ENCODE measurements around the gene SETX.

SETX gene

GRCh38 chr9:132230605-132231004 lies 124.2 kb downstream of the SETX start:
- CTCF ChIA-PET: interaction anchor here (1.6 to 2.4 kb wide), 2 partner anchors 8 to 62 kb away, joined by 4 to 6 read pairs; no protein-coding TSS in a partner anchor
- Histone ChIP-seq H3K36me3 (ENCODE audit: control insufficient read depth in 4 of 4, insufficient read depth in 4 of 4, low read length in 3 of 4) (no peaks in the 10 kb centered on the region), H3K4me3 (ENCODE audit: control insufficient read depth in 1 of 7, extremely low read depth in 1 of 7, insufficient read depth in 4 of 7, low read depth in 2 of 7, low read length in 6 of 7) (no peak overlapping the region), H3K4me1 (ENCODE audit: control extremely low read depth in 1 of 4, control insufficient read depth in 4 of 4, insufficient read depth in 4 of 4, low read length in 3 of 4) (no peaks in the 10 kb centered on the region), H3K9me3 (ENCODE audit: control extremely low read depth in 1 of 5, control insufficient read depth in 4 of 5, insufficient read depth in 2 of 5, low read depth in 1 of 5, low read length in 4 of 5) (no peaks in the 10 kb centered on the region), H3K27me3 (replicated peaks in 2 of 5; ENCODE audit: control insufficient read depth in 4 of 5, insufficient read depth in 5 of 5, low read length in 4 of 5) (peaks cover 0 to 6% (median 0%) of the 10 kb centered on the region in 5 experiments), H3K27ac (ENCODE audit: insufficient read depth in 1 of 2, low read depth in 1 of 2, low read length in 2 of 2, poor library complexity in 1 of 2, severe bottlenecking in 2 of 2) (no peak overlapping the region)
- 100% methylated on average over 1 of the region's 4 CpGs for WGBS (ENCODE audit: insufficient coverage)
- POLR2A ChIA-PET: interaction anchor here (0.5 kb wide), 1 partner anchor 123 kb away, joined by 4 read pairs; no protein-coding TSS in a partner anchor
- no peak for DNase-seq

GRCh38 chr9:132228062-132228461 lies 126.7 kb downstream of the SETX start:
- no peaks in the 10 kb centered on the region for H3K4me1 ChIP-seq (ENCODE audit: control extremely low read depth in 1 of 4, control insufficient read depth in 4 of 4, insufficient read depth in 4 of 4, low read length in 3 of 4)
- CTCF ChIA-PET: interaction anchor here (0.9 to 2.1 kb wide), 2 partner anchors 8 to 20 kb away, joined by 3 to 7 read pairs; no protein-coding TSS in a partner anchor
- WGBS (ENCODE audit: insufficient coverage): 71% methylated on average over 12 of the region's 12 CpGs
- POLR2A ChIA-PET: no interaction called here
- no peak overlapping the region for H3K27ac ChIP-seq (ENCODE audit: insufficient read depth in 1 of 2, low read depth in 1 of 2, low read length in 2 of 2, poor library complexity in 1 of 2, severe bottlenecking in 2 of 2)
- peaks cover 0 to 4% (median 0%) of the 10 kb centered on the region in 5 experiments for H3K27me3 ChIP-seq (replicated peaks in 2 of 5; ENCODE audit: control insufficient read depth in 4 of 5, insufficient read depth in 5 of 5, low read length in 4 of 5)
- no peak overlapping the region for H3K4me3 ChIP-seq (ENCODE audit: control insufficient read depth in 1 of 7, extremely low read depth in 1 of 7, insufficient read depth in 4 of 7, low read depth in 2 of 7, low read length in 6 of 7)
- H3K36me3 ChIP-seq (ENCODE audit: control insufficient read depth in 4 of 4, insufficient read depth in 4 of 4, low read length in 3 of 4): no peaks in the 10 kb centered on the region
- no peak for DNase-seq
- no peaks in the 10 kb centered on the region for H3K9me3 ChIP-seq (ENCODE audit: control extremely low read depth in 1 of 5, control insufficient read depth in 4 of 5, insufficient read depth in 2 of 5, low read depth in 1 of 5, low read length in 4 of 5)

DNA sequence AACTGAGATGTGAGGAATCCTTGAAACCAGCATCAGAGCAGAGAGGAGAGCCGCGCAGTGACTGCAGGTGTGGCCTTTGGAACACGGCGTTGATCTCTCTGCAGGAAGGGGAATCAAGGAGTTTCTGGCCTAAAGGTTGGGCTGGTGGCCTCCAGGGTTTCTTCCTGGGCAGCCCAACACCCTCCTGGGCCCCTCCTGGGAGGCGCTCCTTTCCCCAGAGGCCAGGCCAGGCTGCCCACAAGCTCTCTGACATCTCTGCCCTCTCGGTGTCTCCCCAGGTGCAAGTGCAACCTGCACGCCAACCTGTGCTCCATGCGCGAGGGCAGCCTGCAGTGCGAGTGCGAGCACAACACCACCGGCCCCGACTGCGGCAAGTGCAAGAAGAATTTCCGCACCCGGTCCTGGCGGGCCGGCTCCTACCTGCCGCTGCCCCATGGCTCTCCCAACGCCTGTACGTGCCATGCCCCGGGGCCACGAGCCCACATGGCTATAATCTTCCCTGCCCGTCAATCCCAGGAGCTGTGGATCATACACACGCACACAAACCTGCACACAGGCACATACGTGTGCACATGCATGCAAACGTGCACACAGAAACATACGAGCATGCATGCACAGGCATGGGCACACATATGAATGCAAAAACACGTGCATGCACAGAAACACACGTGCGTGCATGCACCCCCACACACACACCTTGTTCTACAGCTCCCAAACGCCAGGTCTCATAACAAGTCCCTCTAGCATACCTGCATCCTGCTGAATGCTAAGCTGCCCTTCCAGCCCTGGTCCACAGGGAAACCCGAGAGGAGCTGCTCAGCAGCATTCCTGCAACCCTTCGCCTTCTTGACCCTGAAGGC lies 128.0 kb downstream of the SETX start:
- H3K27ac ChIP-seq (ENCODE audit: insufficient read depth in 1 of 2, low read depth in 1 of 2, low read length in 2 of 2, poor library complexity in 1 of 2, severe bottlenecking in 2 of 2): no peak overlapping the region
- CTCF ChIA-PET: interaction anchor here (2.1 kb wide), 1 partner anchor 10 kb away, joined by 7 read pairs; no protein-coding TSS in a partner anchor
- POLR2A ChIA-PET: no interaction called here
- H3K27me3 ChIP-seq (replicated peaks in 2 of 5; ENCODE audit: control insufficient read depth in 4 of 5, insufficient read depth in 5 of 5, low read length in 4 of 5): peaks cover 0 to 4% (median 0%) of the 10 kb centered on the region in 5 experiments
- no peaks in the 10 kb centered on the region for H3K4me1 ChIP-seq (ENCODE audit: control extremely low read depth in 1 of 4, control insufficient read depth in 4 of 4, insufficient read depth in 4 of 4, low read length in 3 of 4)
- 91% methylated on average over 34 of the region's 34 CpGs for WGBS (ENCODE audit: insufficient coverage)
- no peaks in the 10 kb centered on the region for H3K36me3 ChIP-seq (ENCODE audit: control insufficient read depth in 4 of 4, insufficient read depth in 4 of 4, low read length in 3 of 4)
- no peak for DNase-seq
- H3K4me3 ChIP-seq (ENCODE audit: control insufficient read depth in 1 of 7, extremely low read depth in 1 of 7, insufficient read depth in 4 of 7, low read depth in 2 of 7, low read length in 6 of 7): no peak overlapping the region
- no peaks in the 10 kb centered on the region for H3K9me3 ChIP-seq (ENCODE audit: control extremely low read depth in 1 of 5, control insufficient read depth in 4 of 5, insufficient read depth in 2 of 5, low read depth in 1 of 5, low read length in 4 of 5)

- no peaks in the 10 kb centered on the region for H3K9me3 ChIP-seq (ENCODE audit: control extremely low read depth in 1 of 5, control insufficient read depth in 4 of 5, insufficient read depth in 2 of 5, low read depth in 1 of 5, low read length in 4 of 5)
- CTCF ChIA-PET: interaction anchor here (2.0 kb wide), 1 partner anchor 14 kb away, joined by 7 read pairs; no protein-coding TSS in a partner anchor
- H3K4me3 ChIP-seq (ENCODE audit: control insufficient read depth in 1 of 7, extremely low read depth in 1 of 7, insufficient read depth in 4 of 7, low read depth in 2 of 7, low read length in 6 of 7): no peak overlapping the region
- no peak overlapping the region for H3K27ac ChIP-seq (ENCODE audit: insufficient read depth in 1 of 2, low read depth in 1 of 2, low read length in 2 of 2, poor library complexity in 1 of 2, severe bottlenecking in 2 of 2)
- H3K4me1 ChIP-seq (ENCODE audit: control extremely low read depth in 1 of 4, control insufficient read depth in 4 of 4, insufficient read depth in 4 of 4, low read length in 3 of 4): peaks cover 0 to 5% (median 0%) of the 10 kb centered on the region in 4 experiments
- POLR2A ChIA-PET: no interaction called here
- H3K36me3 ChIP-seq (ENCODE audit: control insufficient read depth in 4 of 4, insufficient read depth in 4 of 4, low read length in 3 of 4): no peaks in the 10 kb centered on the region
- DNase-seq: no peak
- H3K27me3 ChIP-seq (replicated peaks in 2 of 5; ENCODE audit: control insufficient read depth in 4 of 5, insufficient read depth in 5 of 5, low read length in 4 of 5): peaks cover 0 to 4% (median 0%) of the 10 kb centered on the region in 5 experiments
- WGBS (ENCODE audit: insufficient coverage): 84% methylated on average over 2 of the region's 3 CpGs
Measured at GRCh38 chr9:132224645-132225044, 130.1 kb downstream of the SETX start.

- 100% methylated on average over 3 of the region's 6 CpGs for WGBS (ENCODE audit: insufficient coverage)
- no peak for DNase-seq
- H3K36me3 ChIP-seq (ENCODE audit: control insufficient read depth in 4 of 4, insufficient read depth in 4 of 4, low read length in 3 of 4): no peaks in the 10 kb centered on the region
- no peak overlapping the region for H3K4me3 ChIP-seq (ENCODE audit: control insufficient read depth in 1 of 7, extremely low read depth in 1 of 7, insufficient read depth in 4 of 7, low read depth in 2 of 7, low read length in 6 of 7)
- ChIA-PET CTCF (interaction anchor here (1.3 kb wide), 1 partner anchor 14 kb away, joined by 3 read pairs; no protein-coding TSS in a partner anchor), POLR2A (no interaction called here)
- peaks cover 0 to 10% (median 2%) of the 10 kb centered on the region in 4 experiments for H3K4me1 ChIP-seq (ENCODE audit: control extremely low read depth in 1 of 4, control insufficient read depth in 4 of 4, insufficient read depth in 4 of 4, low read length in 3 of 4)
- peaks cover 0 to 1% (median 0%) of the 10 kb centered on the region in 5 experiments for H3K27me3 ChIP-seq (replicated peaks in 2 of 5; ENCODE audit: control insufficient read depth in 4 of 5, insufficient read depth in 5 of 5, low read length in 4 of 5)
- H3K27ac ChIP-seq (ENCODE audit: insufficient read depth in 1 of 2, low read depth in 1 of 2, low read length in 2 of 2, poor library complexity in 1 of 2, severe bottlenecking in 2 of 2): no peak overlapping the region
- no peaks in the 10 kb centered on the region for H3K9me3 ChIP-seq (ENCODE audit: control extremely low read depth in 1 of 5, control insufficient read depth in 4 of 5, insufficient read depth in 2 of 5, low read depth in 1 of 5, low read length in 4 of 5)
Measured at GRCh38 chr9:132221941-132222340, 132.8 kb downstream of the SETX start.

- H3K36me3 ChIP-seq (ENCODE audit: control insufficient read depth in 4 of 4, insufficient read depth in 4 of 4, low read length in 3 of 4): no peaks in the 10 kb centered on the region
- CTCF ChIA-PET: interaction anchor here (2.0 kb wide), 1 partner anchor 18 kb away, joined by 7 read pairs; no protein-coding TSS in a partner anchor
- WGBS (ENCODE audit: insufficient coverage): 98% methylated on average over 8 of the region's 8 CpGs
Measured at GRCh38 chr9:132218208-132218607, 136.6 kb downstream of the SETX start.

More at GRCh38 chr9:132218208-132218607, 136.6 kb downstream of the SETX start:
- H3K4me1 ChIP-seq (ENCODE audit: control extremely low read depth in 1 of 4, control insufficient read depth in 4 of 4, insufficient read depth in 4 of 4, low read length in 3 of 4): peaks cover 0 to 10% (median 2%) of the 10 kb centered on the region in 4 experiments
- POLR2A ChIA-PET: no interaction called here
- no peaks in the 10 kb centered on the region for H3K9me3 ChIP-seq (ENCODE audit: control extremely low read depth in 1 of 5, control insufficient read depth in 4 of 5, insufficient read depth in 2 of 5, low read depth in 1 of 5, low read length in 4 of 5)
- no peak overlapping the region for H3K4me3 ChIP-seq (ENCODE audit: control insufficient read depth in 1 of 7, extremely low read depth in 1 of 7, insufficient read depth in 4 of 7, low read depth in 2 of 7, low read length in 6 of 7)
- no peak overlapping the region for H3K27ac ChIP-seq (ENCODE audit: insufficient read depth in 1 of 2, low read depth in 1 of 2, low read length in 2 of 2, poor library complexity in 1 of 2, severe bottlenecking in 2 of 2)
- no peak for DNase-seq
- peaks cover 0 to 3% (median 0%) of the 10 kb centered on the region in 5 experiments for H3K27me3 ChIP-seq (replicated peaks in 2 of 5; ENCODE audit: control insufficient read depth in 4 of 5, insufficient read depth in 5 of 5, low read length in 4 of 5)

Measured in common myeloid progenitor, CD34-positive (primary cell).